GM21423 (cell line): ENCODE results near the gene AQP9.

Experiments
- ATAC-seq: cut with Tn5 transposase; IDR thresholded peaks from one replicate; pipeline ENCODE4 v1.9.1; 2021; ENCODE audit warnings: mild to moderate bottlenecking, moderate library complexity; ENCODE audit not compliant: unreplicated experiment

Gene AQP9

DNA sequence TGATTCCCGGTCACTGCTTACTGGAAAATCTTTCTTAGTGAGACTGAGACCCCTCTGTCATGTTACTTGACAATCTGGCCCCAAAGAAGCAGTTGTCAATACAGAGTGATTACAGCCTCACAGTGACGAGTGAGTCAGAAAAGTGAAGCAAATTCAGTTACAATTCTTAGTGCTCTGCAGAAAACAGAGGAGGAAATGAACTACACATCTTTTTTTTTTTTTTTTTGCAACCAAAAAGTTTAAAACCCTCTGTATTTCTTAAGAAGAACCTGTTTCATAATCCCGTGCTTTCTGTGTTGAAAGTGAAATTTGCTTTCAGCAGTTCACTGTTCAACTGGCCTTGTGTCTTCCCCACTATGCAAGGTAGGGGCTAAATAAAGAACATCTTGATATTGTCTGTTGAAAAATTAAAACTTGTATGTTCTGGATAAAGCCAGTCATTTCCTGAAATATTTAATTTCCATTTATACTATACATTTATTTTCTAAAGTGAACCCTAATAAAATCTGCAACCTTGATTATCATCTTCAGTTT is 1.9 kb downstream of the AQP9 start:
- no peak for ATAC-seq

DNA sequence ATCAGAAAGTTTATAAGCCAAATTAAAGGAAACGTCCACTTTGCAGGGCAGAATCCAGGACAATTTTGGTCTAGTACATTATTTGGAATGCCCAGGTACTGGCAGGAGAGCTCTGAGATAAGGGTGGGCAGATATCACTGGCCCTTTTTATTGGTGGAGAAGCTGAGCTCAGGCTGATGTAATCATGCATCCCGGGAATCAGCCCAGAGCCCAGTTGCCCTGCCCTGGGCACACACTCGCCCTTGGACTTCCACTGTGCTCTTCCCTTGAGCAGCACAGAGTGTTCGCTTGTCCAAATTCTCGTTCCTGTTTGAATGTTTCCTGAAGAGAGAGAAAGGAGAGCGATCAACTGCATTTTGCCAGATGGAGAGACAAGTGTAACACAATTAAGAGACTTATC is 3.7 kb downstream of the AQP9 start:
- no peak for ATAC-seq

DNA sequence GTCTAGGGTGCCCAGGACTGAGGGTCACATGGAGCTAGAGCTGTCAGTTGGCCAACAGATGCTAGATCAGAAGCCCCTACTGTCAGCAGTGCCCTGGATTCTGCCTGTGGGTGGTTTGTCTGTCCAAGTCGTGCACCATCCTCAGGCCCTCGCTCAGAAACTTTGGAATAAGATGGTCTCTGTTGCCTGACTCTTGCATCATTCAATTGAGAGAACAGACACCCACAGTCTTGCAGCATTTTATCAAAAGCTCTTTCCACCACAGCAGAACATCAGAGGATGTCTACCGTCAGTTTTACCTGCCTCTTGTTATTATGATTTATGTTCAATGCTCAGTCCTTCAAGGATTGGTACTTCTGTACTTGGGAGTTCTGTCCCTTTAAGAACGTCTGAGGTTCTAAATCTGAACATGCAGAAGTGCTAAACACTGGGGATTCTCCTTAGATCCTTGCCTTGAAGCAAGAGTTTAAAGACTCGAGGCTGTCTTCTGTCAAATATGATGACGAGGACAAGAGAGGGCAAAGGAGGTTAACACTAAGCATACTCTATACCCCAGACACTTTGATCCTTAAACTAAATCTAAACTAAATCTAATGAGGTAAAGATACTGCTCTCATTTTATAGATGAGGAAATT is 4.8 kb downstream of the AQP9 start:
- ATAC-seq = no peak

DNA sequence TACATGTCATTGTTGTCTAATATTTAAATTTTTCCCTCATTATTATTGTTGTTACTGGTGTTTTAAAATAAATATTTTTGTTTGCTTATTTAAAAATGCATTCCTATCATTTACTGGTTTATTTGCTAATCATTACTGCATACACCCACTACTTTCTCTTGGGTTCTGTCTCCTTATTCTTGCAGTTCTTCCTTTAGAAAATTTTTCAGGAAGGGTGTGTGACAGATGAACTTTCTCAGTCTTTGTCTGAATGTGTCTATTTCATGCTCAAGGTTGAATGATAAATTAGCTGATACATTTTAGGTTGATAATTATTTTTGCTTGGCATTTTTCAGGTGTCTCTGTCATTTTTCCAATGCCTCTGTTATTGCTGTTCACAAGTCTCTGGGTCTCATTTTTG is 7.4 kb downstream of the AQP9 start:
- ATAC-seq = no peak

- no peak for ATAC-seq
Observed at GRCh38 chr15:58146211-58146610, 8.0 kb downstream of the AQP9 start.

DNA sequence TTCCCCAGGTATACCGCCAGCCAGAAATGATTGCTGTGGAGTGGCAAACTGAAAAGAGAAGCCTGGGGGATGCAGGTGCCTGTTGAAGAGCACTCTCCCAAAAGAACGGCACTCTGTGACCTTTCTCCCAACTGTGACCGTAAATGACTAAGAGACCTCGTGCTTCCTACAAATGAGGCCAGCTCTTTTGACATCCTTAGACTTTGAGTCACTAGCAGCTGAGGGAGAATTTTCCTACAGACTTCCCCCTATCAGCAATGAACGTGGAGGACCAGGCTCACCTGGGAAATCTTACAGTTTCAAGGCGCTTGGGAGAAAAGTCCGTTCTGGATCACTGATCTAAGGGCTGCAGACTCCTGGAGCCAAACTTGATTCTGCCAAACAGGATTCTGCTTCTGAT is 8.6 kb downstream of the AQP9 start:
- ATAC-seq = no peak

DNA sequence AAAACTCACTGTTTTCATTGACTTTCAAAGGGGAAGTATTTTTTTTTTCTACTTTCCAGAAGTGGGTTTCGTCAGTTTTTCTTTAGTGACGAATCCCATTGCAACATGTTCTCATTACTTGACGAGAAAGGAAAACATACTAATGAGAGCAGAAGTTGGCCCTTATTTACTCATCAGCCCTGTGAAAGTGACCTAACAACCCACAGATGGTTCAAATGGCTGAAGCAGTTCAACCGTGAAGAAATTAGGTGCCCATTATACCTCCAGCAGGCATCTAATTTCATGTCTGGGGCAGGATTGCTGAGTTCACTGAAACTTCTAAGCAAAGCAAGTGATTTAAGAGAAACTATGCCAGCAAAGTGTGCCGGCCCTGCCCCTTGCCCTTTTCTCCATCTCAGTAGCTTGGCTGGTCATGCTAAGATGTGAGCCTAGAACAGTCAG is 9.0 kb downstream of the AQP9 start:
- ATAC-seq = no peak

DNA sequence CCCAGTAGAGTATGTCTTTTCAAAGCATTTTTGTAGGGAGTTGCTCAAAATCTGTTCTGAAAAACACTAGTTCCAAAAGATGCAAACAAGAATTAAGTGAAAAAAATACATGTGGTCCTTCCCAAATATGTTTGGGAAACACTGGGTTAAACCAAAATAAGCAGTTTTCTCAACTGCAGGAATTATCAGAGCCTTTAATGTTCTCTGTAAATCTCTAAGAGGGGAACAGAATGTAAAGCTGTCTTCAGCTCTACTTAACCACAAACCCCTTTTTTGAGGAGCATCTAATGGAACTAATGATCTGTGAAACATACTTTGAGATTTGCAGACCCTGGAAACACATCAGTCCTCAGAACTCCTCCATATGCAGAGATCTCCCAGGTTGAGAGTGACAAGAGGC is 9.9 kb downstream of the AQP9 start:
- no peak for ATAC-seq

- ATAC-seq = no peak
Observed at GRCh38 chr15:58148633-58149445, 10.7 kb downstream of the AQP9 start.

- ATAC-seq = no peak
Observed at GRCh38 chr15:58154769-58155168, 16.6 kb downstream of the AQP9 start.

GRCh38 chr15:58159827-58160386 is 21.7 kb downstream of the AQP9 start:
- no peak for ATAC-seq

DNA sequence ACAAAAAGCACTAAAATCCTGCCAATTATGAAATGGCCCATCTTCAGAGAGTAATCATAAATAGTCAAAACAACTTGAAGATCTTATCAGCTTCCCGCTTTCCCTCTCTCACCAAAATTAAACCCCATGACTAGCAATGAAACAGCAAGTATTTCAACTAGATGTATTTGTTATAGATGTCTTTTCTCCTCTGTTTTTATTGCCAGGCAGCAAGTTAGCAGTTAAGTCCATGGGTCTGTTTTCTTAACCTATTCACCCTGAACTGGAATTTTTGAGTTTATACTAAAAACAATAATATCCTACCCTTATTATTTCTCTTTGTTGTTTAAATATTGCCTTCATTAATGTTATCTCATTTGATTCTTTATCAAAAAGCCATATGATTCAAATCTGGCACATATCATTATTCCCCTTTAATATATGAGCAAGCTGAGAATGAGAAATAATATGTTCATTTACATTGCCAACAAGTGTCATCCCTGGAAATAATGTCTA is 23.3 kb downstream of the AQP9 start:
- no peak for ATAC-seq

- no peak for ATAC-seq
Observed at GRCh38 chr15:58163985-58164384, 25.8 kb downstream of the AQP9 start.

DNA sequence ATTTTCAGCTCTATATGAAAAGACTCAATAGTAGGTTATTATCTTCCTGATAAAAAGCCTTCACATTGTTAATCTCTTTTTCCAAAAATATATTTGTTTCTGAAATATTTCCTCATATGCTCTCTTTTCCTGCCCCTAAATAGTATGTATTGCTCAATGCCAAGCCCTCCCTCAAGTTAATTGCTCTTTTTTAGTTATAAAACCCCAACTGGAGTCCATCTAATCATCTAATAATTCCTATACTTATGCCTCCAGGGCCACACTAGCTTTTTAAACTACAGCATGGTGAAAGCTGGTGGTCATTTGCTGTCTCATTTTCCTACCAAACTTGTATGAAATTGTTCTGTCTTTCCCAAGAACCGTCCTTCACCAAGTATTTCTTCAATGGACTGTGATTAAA is 26.7 kb downstream of the AQP9 start:
- ATAC-seq = no peak

DNA sequence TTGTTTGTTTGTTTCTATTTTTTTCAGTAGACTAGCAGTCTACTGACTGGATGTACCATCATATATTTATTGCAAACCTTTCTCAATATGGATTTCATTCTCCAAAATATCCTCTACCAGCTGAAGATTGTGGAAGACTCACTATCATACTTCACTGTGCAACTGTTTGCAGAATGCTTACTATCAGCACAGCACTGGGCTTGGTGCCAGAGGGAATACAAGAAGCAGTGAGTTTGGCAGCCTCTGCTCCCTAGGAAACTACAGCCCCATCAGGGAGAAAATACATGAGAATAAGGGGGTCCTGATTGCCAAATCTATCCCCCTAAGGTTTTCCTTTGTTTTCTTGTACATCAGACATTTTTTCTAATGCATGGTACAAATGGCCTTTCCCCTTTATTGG is 27.5 kb downstream of the AQP9 start:
- no peak for ATAC-seq

- no peak for ATAC-seq
Observed at GRCh38 chr15:58167095-58167691, 29.0 kb downstream of the AQP9 start.

DNA sequence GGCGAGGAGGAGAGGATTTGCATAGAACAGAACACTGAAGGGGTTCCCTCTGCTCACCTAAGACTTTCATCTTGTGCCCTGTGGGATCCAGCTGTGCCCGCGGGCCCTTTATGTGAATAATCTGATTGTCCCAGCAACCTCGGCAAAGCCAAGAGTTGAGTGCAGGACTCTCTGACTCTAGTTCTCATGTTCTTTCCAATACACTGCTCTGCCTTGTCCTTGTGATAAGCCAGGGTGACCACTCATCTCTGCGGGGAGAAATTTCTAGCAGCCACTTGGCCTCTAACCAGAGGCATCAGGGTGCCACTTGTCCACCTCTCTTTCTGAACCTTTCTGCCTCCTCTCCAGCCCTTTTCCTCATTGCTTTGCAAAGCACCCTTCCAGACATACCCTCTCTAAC is 31.8 kb downstream of the AQP9 start:
- no peak for ATAC-seq

DNA sequence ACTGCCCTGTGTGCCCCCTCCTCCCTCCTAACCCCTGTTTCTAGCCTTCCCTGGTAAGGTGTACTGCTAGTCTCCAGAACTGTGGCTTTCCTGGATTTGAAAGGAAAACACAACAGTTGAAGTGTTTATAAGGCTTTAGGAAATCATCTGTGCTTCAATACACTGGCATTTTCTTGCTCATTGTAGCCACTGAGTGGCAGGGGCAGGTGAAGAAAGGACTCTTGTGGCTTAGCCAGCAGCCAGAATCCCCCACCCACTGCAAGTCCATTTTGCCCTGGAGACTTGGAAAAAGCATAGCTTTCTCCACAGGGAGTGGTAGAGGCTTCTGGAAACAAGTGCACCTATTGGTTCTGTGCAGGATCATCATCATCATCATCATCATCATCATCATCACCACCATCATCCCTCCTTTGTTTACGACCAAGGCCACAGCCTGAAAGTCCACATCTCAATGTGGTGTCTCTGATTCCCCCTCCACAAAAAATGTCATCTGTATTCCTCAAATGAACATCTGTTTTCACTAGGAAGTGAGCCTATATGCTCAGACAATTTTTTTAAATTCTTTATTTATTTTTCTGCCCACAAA is 33.4 kb downstream of the AQP9 start:
- ATAC-seq = no peak

- no peak for ATAC-seq
Observed at GRCh38 chr15:58174709-58175108, 36.5 kb downstream of the AQP9 start.

- ATAC-seq = no peak
Observed at GRCh38 chr15:58175955-58176354, 37.8 kb downstream of the AQP9 start.

- no peak for ATAC-seq
Observed at GRCh38 chr15:58178668-58179067, 40.5 kb downstream of the AQP9 start.
